Activated naive CD8-positive, alpha-beta T cell treated with anti-CD3 and anti-CD28 coated beads, Interleukin-2, amount 10 ng/mL, durations not matched to agents 7 days and 5 days (primary cell): ENCODE results near the gene RPS10. TPM values are rescaled to one million over a fixed set of nuclear protein-coding genes. Genes with fewer than 3 reads are reported as not detected.

ENCODE experiments used
- total RNA-seq, 2 experiments: library from RNA; stranded (reverse); gene quantifications; one replicate each; pipeline ENCODE4 v1.2.3, GENCODE V29; 2021

Gene RPS10
- total RNA-seq, 2 experiments from 2014 or later = 1,507 to 1,529 TPM

Other genes with a start within 250 kb of the RPS10 start
- 100 to 1,000 TPM; 233 to 247 TPM for gene HMGA1, start 189.2 kb downstream of the RPS10 start, total RNA-seq
- 10 to 100 TPM; 24.4 to 28.3 TPM for gene SMIM29, start 177.1 kb downstream of the RPS10 start, total RNA-seq
- gene NUDT3, start 33.4 kb downstream of the RPS10 start, total RNA-seq = 10 to 100 TPM; 17.7 to 18.7 TPM
- gene PACSIN1, start 40.0 kb upstream of the RPS10 start, total RNA-seq = 1 to 10 TPM; 3.1 to 4.5 TPM
- not detected for gene SPDEF, start 130.3 kb upstream of the RPS10 start, total RNA-seq